Liver (tissue), 9 donors: ENCODE data around the gene NCS1. TPM values are rescaled to one million over a fixed set of nuclear protein-coding genes. Genes with fewer than 3 reads are reported as not detected.

Experiments
- DNase-seq: peaks from one replicate; pipeline ENCODE4 v3.0.0-alpha.2; 2017; ENCODE audit warnings: low spot score
- H3K27ac ChIP-seq, 2 donors: one replicate each; pipeline ENCODE4 v1.7.0; 2013; ENCODE audit warnings: inconsistent platforms in 2 of 2, low read length in 2 of 2, control low read depth in 1 of 2, low read depth in 1 of 2, mild to moderate bottlenecking in 1 of 2
- H3K27me3 ChIP-seq, 4 donors: one replicate each; pipeline versions ENCODE4 v1.6.1 to v1.7.0; 2013; ENCODE audit warnings: low read length in 3 of 4, inconsistent platforms in 1 of 4, mild to moderate bottlenecking in 1 of 4, moderate library complexity in 1 of 4; ENCODE audit not compliant: control insufficient read depth in 4 of 4, insufficient read depth in 4 of 4
- H3K36me3 ChIP-seq, 4 donors: one replicate each; pipeline versions ENCODE4 v1.6.1 to v1.7.0; 2013; ENCODE audit warnings: low read length in 3 of 4, mild to moderate bottlenecking in 3 of 4, low read depth in 1 of 4, moderate library complexity in 1 of 4; ENCODE audit not compliant: control insufficient read depth in 4 of 4, insufficient read depth in 3 of 4
- H3K4me1 ChIP-seq, 4 donors: one replicate each; pipeline versions ENCODE4 v1.6.1 to v1.7.0; 2013; ENCODE audit warnings: low read length in 3 of 4, mild to moderate bottlenecking in 3 of 4, moderate library complexity in 1 of 4; ENCODE audit not compliant: control insufficient read depth in 4 of 4, insufficient read depth in 4 of 4
- H3K4me3 ChIP-seq, 3 donors: one replicate each; pipeline versions ENCODE4 v1.6.1 to v1.7.0; 2013; ENCODE audit warnings: low read length in 3 of 3, control low read depth in 1 of 3, low read depth in 1 of 3, mild to moderate bottlenecking in 1 of 3
- H3K9ac ChIP-seq, 2 donors: one replicate each; pipeline ENCODE4 v1.7.0; 2013; ENCODE audit warnings: low read length in 2 of 2, mild to moderate bottlenecking in 2 of 2, moderate library complexity in 2 of 2, control low read depth in 1 of 2, low read depth in 1 of 2
- H3K9me3 ChIP-seq, 4 donors: one replicate each; pipeline versions ENCODE4 v1.6.1 to v1.7.0; 2013; ENCODE audit warnings: low read length in 3 of 4; ENCODE audit not compliant: control insufficient read depth in 4 of 4
- EGR1 ChIP-seq, 2 donors: IDR thresholded peaks; 2 replicates each; pipeline ENCODE4 v1.6.1; 2016 to 2018; ENCODE audit warnings: antibody characterized with exemption in 2 of 2, low read depth in 2 of 2
- FOXA1 ChIP-seq: IDR thresholded peaks from 2 replicates; pipeline ENCODE4 v1.6.1; 2016; ENCODE audit warnings: antibody characterized with exemption
- FOXA2 ChIP-seq: IDR thresholded peaks from 2 replicates; pipeline ENCODE4 v1.6.1; 2016; ENCODE audit warnings: antibody characterized with exemption
- HNF4A ChIP-seq, 2 donors: conservative IDR thresholded peaks; 2 replicates each; pipeline ENCODE4 v1.6.1; 2016; ENCODE audit warnings: antibody characterized with exemption in 2 of 2, mild to moderate bottlenecking in 2 of 2
- HNF4G ChIP-seq: IDR thresholded peaks from 2 replicates; pipeline ENCODE4 v1.6.1; 2016; ENCODE audit warnings: antibody characterized with exemption
- JUND ChIP-seq, 2 donors: IDR thresholded peaks; 2 replicates each; pipeline ENCODE4 v1.6.1; 2016; ENCODE audit warnings: antibody characterized with exemption in 2 of 2
- NR2F2 ChIP-seq: IDR thresholded peaks from 2 replicates; pipeline ENCODE4 v1.6.1; 2016; ENCODE audit warnings: antibody characterized with exemption
- RAD21 ChIP-seq, 2 donors: IDR thresholded peaks; 2 replicates each; pipeline ENCODE4 v1.6.1; 2016; ENCODE audit warnings: antibody characterized with exemption in 2 of 2, mild to moderate bottlenecking in 2 of 2
- RXRA ChIP-seq, 2 donors: IDR thresholded peaks; 2 replicates each; pipeline ENCODE4 v1.6.1; 2017 to 2018; ENCODE audit warnings: antibody characterized with exemption in 2 of 2, mild to moderate bottlenecking in 1 of 2
- SP1 ChIP-seq: IDR thresholded peaks from 2 replicates; pipeline ENCODE4 v1.6.1; 2018; ENCODE audit warnings: antibody characterized with exemption, mild to moderate bottlenecking
- TAF1 ChIP-seq: conservative IDR thresholded peaks from 2 replicates; pipeline ENCODE4 v1.6.1; 2016; ENCODE audit warnings: antibody characterized with exemption, mild to moderate bottlenecking
- YY1 ChIP-seq: IDR thresholded peaks from 2 replicates; pipeline ENCODE4 v1.6.1; 2016; ENCODE audit warnings: antibody characterized with exemption, mild to moderate bottlenecking
- WGBS: extraction: QIAGEN DNeasy Blood & Tissue Kit; methylation state at CpG from one replicate; pipeline ENCODE4 v1.1.7; 2013; 5-methylcytosine and 5-hydroxymethylcytosine counted together
- polyA plus RNA-seq, 2 donors: library from polyadenylated mRNA; stranded (reverse) in 1 of 2; unstranded in 1 of 2; fragments of 200-250 nt in 1 of 2; fragments of >200 nt in 1 of 2; fragmentation: Nextera tagmentation in 1 of 2; extraction: Ambion mirVana in 1 of 2; gene quantifications; one replicate each; pipeline versions ENCODE4 v1.2.1 to v1.2.3, GENCODE V29; 2013 to 2015
- total RNA-seq, 2 donors: library from RNA; depleted of rRNA; stranded (reverse); fragments of >200 nt; gene quantifications; one replicate each; pipeline ENCODE4 v1.2.3, GENCODE V29; 2014
- TF ChIP-seq, protein P1 (sequence below): IDR thresholded peaks from 2 replicates; pipeline ENCODE4 v1.6.1; 2016; ENCODE audit warnings: antibody characterized with exemption
- TF ChIP-seq, protein P2 (sequence below): IDR thresholded peaks from 2 replicates; pipeline ENCODE4 v1.6.1; 2016; ENCODE audit warnings: antibody characterized with exemption
- donor health status: healthy.
- donor health status: healthy.
- donor health status: healthy.
- donor health status: healthy.
- donor health status: healthy.

Gene NCS1
- total and polyA plus RNA-seq, 4 donors, result 0.35 to 2.5 (median 1.2) TPM

GRCh38 chr9:130143958-130144366 lies 28.2 kb upstream of the NCS1 start:
- Histone ChIP-seq H3K27ac (no peak overlapping the region), H3K36me3 (no peaks in the 10 kb centered on the region), H3K9me3 (no peaks in the 10 kb centered on the region), H3K9ac (no peak overlapping the region), H3K4me3 (no peak overlapping the region), H3K4me1 (peaks cover 2 to 11% (median 8%) of the 10 kb centered on the region in 4 donors), H3K27me3 (no peaks in the 10 kb centered on the region)
- DNase-seq, result no peak
- WGBS, result 47% methylated on average over 14 of the region's 14 CpGs
- no peak for TF ChIP-seq FOXA2
- no peak for TF ChIP-seq YY1
- no peak for TF ChIP-seq TAF1
- TF ChIP-seq RXRA (IDR thresholded peaks at IDR 0.05), result no peak

DNA sequence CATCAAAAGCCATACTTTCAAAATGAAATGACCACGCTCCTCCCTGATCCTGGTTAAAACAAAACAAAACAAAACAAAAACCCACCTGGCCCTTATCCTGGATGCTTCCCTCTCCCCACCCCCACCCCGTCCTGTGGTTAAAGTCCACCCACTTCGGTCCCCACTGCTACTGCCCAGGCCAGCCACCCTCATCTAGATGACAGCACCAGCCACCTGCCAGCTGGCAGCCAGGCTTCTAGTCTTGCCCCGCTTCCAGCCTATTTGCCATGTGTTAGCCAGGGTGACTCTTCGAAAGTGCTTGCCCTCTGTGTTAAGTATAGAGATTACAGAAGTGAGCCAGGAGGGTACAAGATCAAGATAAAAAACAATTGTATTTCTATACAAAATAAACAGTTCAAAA lies 27.5 kb upstream of the NCS1 start:
- Histone ChIP-seq H3K27ac (no peak overlapping the region), H3K27me3 (no peaks in the 10 kb centered on the region), H3K9ac (no peak overlapping the region), H3K9me3 (no peaks in the 10 kb centered on the region), H3K4me3 (no peak overlapping the region), H3K36me3 (no peaks in the 10 kb centered on the region), H3K4me1 (peaks cover 2 to 11% (median 8%) of the 10 kb centered on the region in 4 donors)
- 27% methylated on average over 5 of the region's 5 CpGs for WGBS
- no peak for DNase-seq
- TF ChIP-seq, protein P1, sequence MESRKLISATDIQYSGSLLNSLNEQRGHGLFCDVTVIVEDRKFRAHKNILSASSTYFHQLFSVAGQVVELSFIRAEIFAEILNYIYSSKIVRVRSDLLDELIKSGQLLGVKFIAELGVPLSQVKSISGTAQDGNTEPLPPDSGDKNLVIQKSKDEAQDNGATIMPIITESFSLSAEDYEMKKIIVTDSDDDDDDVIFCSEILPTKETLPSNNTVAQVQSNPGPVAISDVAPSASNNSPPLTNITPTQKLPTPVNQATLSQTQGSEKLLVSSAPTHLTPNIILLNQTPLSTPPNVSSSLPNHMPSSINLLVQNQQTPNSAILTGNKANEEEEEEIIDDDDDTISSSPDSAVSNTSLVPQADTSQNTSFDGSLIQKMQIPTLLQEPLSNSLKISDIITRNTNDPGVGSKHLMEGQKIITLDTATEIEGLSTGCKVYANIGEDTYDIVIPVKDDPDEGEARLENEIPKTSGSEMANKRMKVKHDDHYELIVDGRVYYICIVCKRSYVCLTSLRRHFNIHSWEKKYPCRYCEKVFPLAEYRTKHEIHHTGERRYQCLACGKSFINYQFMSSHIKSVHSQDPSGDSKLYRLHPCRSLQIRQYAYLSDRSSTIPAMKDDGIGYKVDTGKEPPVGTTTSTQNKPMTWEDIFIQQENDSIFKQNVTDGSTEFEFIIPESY, result no peak
- TF ChIP-seq FOXA1, result no peak
- peak; percentile 21 to 48 for TF ChIP-seq RXRA (IDR thresholded peaks at IDR 0.05)
- TF ChIP-seq, protein P2, sequence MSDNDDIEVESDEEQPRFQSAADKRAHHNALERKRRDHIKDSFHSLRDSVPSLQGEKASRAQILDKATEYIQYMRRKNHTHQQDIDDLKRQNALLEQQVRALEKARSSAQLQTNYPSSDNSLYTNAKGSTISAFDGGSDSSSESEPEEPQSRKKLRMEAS, result peak; percentile 46
- TF ChIP-seq SP1, result peak; percentile 22
- no peak for TF ChIP-seq FOXA2
- TF ChIP-seq HNF4A (conservative IDR thresholded peaks at IDR 0.05), result peak; percentile 70 to 75
- peak in 1 of 2 donors; percentile 42 for TF ChIP-seq JUND (IDR thresholded peaks at IDR 0.05)
- TF ChIP-seq YY1, result peak; percentile 11
- TF ChIP-seq RAD21 (IDR thresholded peaks at IDR 0.05), result peak; percentile 26 to 34

DNA sequence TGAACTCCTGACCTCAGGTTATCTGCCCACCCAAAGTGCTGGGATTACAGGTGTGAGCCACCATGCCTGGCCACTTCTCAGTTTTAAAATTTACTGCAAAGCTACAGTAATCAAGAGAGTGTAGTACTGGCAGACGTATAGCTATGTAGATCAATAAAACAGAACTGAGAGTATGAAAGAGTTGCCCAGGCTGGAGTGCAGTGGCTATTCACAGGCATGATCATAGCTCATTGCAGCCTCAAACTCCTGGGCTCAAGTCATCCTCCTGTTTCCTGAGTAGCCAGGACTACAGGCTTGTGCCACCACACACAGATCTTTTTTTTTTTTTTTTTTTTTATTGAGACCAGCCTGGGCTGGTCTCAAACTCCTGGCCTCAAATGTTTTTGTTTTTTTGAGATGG lies 26.5 kb upstream of the NCS1 start:
- Histone ChIP-seq H3K27ac (no peak overlapping the region), H3K9ac (no peak overlapping the region), H3K27me3 (no peaks in the 10 kb centered on the region), H3K4me1 (peaks cover 2 to 11% (median 8%) of the 10 kb centered on the region in 4 donors), H3K9me3 (no peaks in the 10 kb centered on the region), H3K36me3 (no peaks in the 10 kb centered on the region), H3K4me3 (no peak overlapping the region)
- no peak for TF ChIP-seq TAF1
- TF ChIP-seq FOXA1, result no peak
- TF ChIP-seq, protein P2, result no peak
- TF ChIP-seq RXRA (IDR thresholded peaks at IDR 0.05), result no peak
- no peak for TF ChIP-seq NR2F2
- TF ChIP-seq HNF4A (conservative IDR thresholded peaks at IDR 0.05), result no peak
- no peak for TF ChIP-seq SP1
- no peak for TF ChIP-seq EGR1 (IDR thresholded peaks at IDR 0.05; ENCODE audit: low read depth in 2 of 2)
- no peak for TF ChIP-seq JUND (IDR thresholded peaks at IDR 0.05)
- no peak for TF ChIP-seq HNF4G
- no peak for DNase-seq
- 31% methylated on average over 1 of the region's 1 CpG for WGBS
